Measurements from ENCODE around the gene CCL19.

GRCh38 chr9:34684145-34684544 is 6.9 kb downstream of the CCL19 start:
- TF ChIP-seq CTCF (IDR thresholded peaks at IDR 0.05) (no peak), POLR2AphosphoS5 (IDR thresholded peaks at IDR 0.05; ENCODE audit: low read depth, low read length) (no peak), REST (IDR thresholded peaks at IDR 0.05; ENCODE audit: insufficient read depth in 1 of 2, low read depth in 2 of 2, low read length in 1 of 2) (no peak), SIN3A (IDR thresholded peaks at IDR 0.05; ENCODE audit: borderline replicate concordance, insufficient read depth, low read depth, low read length) (no peak), TCF7L2 (IDR thresholded peaks at IDR 0.05; ENCODE audit: low read depth, low read length) (no peak)

Measured in Panc1 (cell line).